HG03108 (cell line): ENCODE measurements around the gene TOB1.
"Not testable (repeated sequence)": the region's sequence is repeated elsewhere in the genome, so short reads cannot be mapped to it uniquely, and the experiment has no call there.

Experiments
- ATAC-seq: cut with Tn5 transposase; IDR thresholded peaks from one replicate; pipeline ENCODE4 v1.9.1; 2021; ENCODE audit warnings: moderate library complexity; ENCODE audit not compliant: unreplicated experiment

Gene TOB1

GRCh38 chr17:50898369-50899004 is 32.3 kb upstream of the TOB1 start:
- ATAC-seq: no peak

GRCh38 chr17:50894513-50894912 is 28.4 kb upstream of the TOB1 start:
- not testable (repeated sequence) for ATAC-seq

GRCh38 chr17:50893183-50893993 is 27.2 kb upstream of the TOB1 start:
- no peak for ATAC-seq

DNA sequence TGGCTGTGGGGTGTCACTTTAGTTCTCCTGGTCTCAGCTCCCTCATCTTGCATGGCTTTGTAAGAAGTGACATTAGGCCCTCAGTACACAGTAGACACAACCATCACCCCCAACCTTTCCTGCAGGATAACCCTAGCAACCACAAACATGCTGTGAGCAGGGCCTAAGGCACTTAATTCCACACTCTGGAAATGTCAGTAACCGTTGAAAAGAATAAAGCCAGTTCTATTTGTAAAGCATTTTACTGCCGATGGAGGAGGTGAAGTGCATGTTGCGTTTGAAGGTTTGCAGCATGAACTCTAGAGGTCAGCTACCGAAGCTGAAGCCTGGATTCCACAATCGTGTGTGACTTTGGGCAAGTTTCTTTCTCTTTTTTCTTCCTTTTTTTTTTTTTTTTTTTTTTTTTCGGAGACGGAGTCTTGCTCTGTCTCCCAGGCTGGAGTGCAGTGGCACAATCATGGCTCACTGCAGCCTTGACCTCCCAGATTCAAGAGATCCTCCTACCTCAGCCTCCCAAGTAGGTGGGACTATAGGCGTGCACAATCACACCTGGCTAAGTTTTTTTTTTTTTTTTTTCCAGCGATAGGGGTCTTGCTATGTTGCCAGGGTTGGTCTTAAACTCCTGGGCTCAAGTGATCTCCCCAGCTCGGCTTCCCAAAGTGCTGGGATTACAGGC is 26.1 kb upstream of the TOB1 start:
- ATAC-seq: no peak

DNA sequence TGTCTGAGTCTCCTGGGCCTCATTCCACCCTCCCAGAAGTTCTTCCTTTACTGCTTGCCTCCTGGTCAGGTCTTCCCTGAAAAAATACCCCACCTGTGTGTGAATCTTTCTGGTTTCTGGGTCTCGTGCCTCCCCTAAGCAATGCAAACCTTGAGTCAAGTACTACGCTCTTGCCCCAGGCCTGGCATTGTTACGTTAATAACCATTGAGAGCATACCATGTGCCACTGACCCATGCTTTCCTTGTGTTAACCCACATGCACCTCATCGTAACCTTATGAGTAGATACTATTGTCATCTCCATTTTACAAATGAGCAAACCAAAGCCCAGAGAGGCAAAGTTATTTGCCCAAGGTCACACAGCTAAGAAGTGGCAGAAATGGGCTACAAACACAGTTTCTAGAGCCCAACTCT is 25.4 kb upstream of the TOB1 start:
- ATAC-seq: no peak

- no peak for ATAC-seq
Measured at GRCh38 chr17:50890675-50891516, 24.7 kb upstream of the TOB1 start.

GRCh38 chr17:50889528-50890118 is 23.5 kb upstream of the TOB1 start:
- ATAC-seq: no peak

- ATAC-seq: no peak
Measured at GRCh38 chr17:50887705-50888245, 21.6 kb upstream of the TOB1 start.

DNA sequence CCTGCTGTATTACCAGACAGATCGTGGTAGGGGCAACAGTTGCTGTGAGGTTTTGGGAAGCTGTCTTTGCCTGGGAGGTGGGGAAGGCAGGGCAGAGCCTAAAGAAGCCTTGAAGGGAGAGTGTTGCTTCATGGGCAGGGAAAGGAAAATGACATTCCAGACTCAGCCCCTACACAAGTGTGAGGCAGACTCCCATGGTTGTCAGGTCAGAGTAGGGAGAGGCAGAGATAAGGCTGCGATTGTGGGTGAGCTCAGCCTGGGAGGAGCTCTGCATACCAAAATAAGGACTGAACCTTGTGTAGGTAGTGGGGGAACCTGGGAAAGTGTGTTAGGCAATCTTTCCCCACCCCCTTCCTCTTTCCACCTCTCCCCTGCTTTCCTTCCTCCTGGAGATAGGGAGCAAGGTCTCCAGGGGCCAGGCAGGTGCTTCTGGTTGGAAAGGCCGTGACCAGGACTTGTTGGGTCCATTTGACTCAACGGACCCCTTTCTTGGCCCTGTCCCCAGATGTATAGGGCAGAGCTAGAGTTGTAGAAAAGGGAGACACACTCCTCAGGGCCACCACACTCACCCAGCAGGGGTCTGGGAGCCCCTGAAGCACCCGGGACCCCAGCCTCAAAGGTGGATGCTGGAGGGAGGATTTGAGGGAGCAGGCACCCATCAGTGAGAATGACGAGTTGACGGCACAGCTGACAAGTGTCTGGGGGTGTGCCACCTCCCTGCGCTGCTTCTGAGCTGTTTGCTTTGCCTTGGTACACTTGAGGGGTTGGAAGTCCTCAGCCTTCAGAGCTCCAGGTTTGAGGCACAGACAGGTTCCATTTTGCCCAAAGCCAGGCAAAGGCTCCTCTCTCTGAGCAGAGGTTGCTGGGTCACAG is 18.5 kb upstream of the TOB1 start:
- ATAC-seq: no peak

DNA sequence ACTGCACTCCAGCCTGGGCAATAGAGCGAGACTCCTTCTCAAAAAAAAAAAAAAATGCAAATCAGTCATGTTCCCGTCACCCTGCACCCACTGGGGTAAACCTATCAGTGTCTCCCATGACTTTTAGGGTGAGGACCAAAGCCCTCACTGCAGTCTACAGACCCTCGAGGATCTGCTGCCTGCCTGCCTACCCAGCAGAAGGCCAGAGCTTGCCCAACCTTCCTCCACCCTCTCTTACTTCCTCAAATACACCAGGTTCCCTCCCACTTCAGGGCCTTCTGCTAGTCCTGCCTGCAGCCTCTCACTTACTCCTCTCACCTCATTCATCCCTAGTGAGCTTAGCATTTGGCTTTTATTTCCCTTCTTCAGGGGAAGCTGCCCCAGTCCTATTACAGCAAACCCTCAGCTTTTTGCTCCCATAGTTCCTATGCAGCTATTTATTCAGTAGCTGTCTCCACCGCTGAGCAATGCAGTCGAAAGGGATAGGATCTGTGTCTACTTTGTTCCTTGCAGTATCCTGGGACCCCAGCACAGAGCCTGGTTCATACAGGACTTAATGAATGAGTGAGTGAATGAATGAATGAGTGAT is 17.8 kb upstream of the TOB1 start:
- ATAC-seq: peak; percentile 45

- no peak for ATAC-seq
Measured at GRCh38 chr17:50882851-50883250, 16.7 kb upstream of the TOB1 start.

GRCh38 chr17:50881182-50881581 is 15.0 kb upstream of the TOB1 start:
- no peak for ATAC-seq

GRCh38 chr17:50879086-50879485 is 12.9 kb upstream of the TOB1 start:
- ATAC-seq: no peak

DNA sequence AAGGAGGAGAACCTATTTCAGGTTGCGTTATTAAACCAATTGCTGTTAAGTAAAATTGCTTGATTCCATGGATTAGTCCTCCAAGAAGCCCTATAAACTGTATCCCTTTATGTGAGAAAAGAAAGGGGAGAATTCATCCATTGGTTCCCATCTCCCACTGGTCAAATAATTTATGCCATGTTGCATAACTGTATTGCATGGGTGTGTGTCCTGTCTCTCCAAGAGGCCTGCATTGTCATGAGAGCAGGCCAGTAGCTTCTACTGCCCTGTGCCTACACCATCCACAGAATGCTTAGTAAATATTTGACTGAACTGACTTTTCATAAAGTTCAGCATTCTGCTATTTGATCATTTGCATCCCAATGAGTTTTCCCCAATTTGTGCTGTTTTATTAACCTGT is 11.7 kb upstream of the TOB1 start:
- no peak for ATAC-seq

DNA sequence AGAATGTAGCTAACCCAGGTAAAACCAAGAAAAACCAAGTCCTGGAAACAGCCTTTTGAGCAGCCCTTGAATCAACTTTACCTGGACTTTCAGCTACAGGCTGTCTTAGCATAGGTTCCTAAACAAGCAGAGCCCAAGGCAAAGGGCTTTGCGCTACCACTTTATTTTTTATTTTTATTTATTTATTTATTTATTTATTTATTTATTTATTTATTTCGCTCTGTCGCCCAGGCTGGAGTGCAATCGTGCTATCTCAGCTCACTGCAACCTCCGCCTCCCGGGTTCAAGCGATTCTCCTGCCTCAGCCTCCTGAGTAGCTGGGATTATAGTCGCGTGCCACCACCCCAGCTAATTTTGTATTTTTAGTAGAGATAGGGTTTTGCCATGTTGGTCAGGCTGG is 10.9 kb upstream of the TOB1 start:
- ATAC-seq: not testable (repeated sequence)

GRCh38 chr17:50875074-50875473 is 8.9 kb upstream of the TOB1 start:
- no peak for ATAC-seq

- ATAC-seq: no peak
Measured at GRCh38 chr17:50872710-50873424, 6.7 kb upstream of the TOB1 start.

- no peak for ATAC-seq
Measured at GRCh38 chr17:50871898-50872297, 5.7 kb upstream of the TOB1 start.
